Stromal cell of bone marrow (primary cell): Measurements from ENCODE around the gene ASCC1.
A peak's percentile ranks its signal among the peaks of the same experiment; 100 is the strongest.
"Not testable (repeated sequence)": the region's sequence is repeated elsewhere in the genome, so short reads cannot be mapped to it uniquely, and the experiment has no call there.

Source experiments
- DNase-seq: peaks from one replicate; pipeline ENCODE4 v3.0.0-alpha.2; 2012; ENCODE audit warnings: low read depth

ASCC1 gene

GRCh38 chr10:72219235-72219814 is 3.2 kb upstream of the ASCC1 start:
- no peak for DNase-seq

- no peak for DNase-seq
Measured at GRCh38 chr10:72218726-72219125, 2.6 kb upstream of the ASCC1 start.

- DNase-seq, result no peak
Measured at GRCh38 chr10:72218325-72218724, 2.2 kb upstream of the ASCC1 start.

- DNase-seq, result not testable (repeated sequence)
Measured at GRCh38 chr10:72211832-72212231, 4.2 kb downstream of the ASCC1 start.

- not testable (repeated sequence) for DNase-seq
Measured at GRCh38 chr10:72211381-72211780, 4.7 kb downstream of the ASCC1 start.

GRCh38 chr10:72208526-72208925 is 7.5 kb downstream of the ASCC1 start:
- DNase-seq, result not testable (repeated sequence)

GRCh38 chr10:72206511-72207229 is 9.4 kb downstream of the ASCC1 start:
- DNase-seq, result no peak

GRCh38 chr10:72204724-72205123 is 11.4 kb downstream of the ASCC1 start:
- no peak for DNase-seq

- peak; percentile 52 for DNase-seq
Measured at GRCh38 chr10:72204296-72204695, 11.8 kb downstream of the ASCC1 start.

GRCh38 chr10:72201293-72201692 is 14.8 kb downstream of the ASCC1 start:
- no peak for DNase-seq

- DNase-seq, result no peak
Measured at GRCh38 chr10:72200883-72201282, 15.2 kb downstream of the ASCC1 start.

- DNase-seq, result no peak
Measured at GRCh38 chr10:72194949-72195348, 21.1 kb downstream of the ASCC1 start.

- no peak for DNase-seq
Measured at GRCh38 chr10:72186982-72187330, 29.1 kb downstream of the ASCC1 start.

- DNase-seq, result no peak
Measured at GRCh38 chr10:72186258-72186981, 29.7 kb downstream of the ASCC1 start.

- DNase-seq, result no peak
Measured at GRCh38 chr10:72184156-72184555, 31.9 kb downstream of the ASCC1 start.

GRCh38 chr10:72177454-72177853 is 38.6 kb downstream of the ASCC1 start:
- DNase-seq, result no peak

GRCh38 chr10:72176701-72177100 is 39.4 kb downstream of the ASCC1 start:
- no peak for DNase-seq

- DNase-seq, result no peak
Measured at GRCh38 chr10:72175149-72175548, 40.9 kb downstream of the ASCC1 start.

- no peak for DNase-seq
Measured at GRCh38 chr10:72174297-72174662, 41.8 kb downstream of the ASCC1 start.

- DNase-seq, result no peak
Measured at GRCh38 chr10:72173619-72174296, 42.3 kb downstream of the ASCC1 start.

- DNase-seq, result no peak
Measured at GRCh38 chr10:72173262-72173618, 42.8 kb downstream of the ASCC1 start.

- no peak for DNase-seq
Measured at GRCh38 chr10:72171175-72171630, 44.9 kb downstream of the ASCC1 start.

- DNase-seq, result no peak
Measured at GRCh38 chr10:72170733-72171132, 45.3 kb downstream of the ASCC1 start.
